Measurements from ENCODE around the gene TSR3. TPM values are rescaled to one million over a fixed set of nuclear protein-coding genes. Genes with fewer than 3 reads are reported as not detected.

The TSR3 gene
- total and polyA plus RNA-seq, 4 donors: 28.9 to 92.1 (median 73.3) TPM

DNA sequence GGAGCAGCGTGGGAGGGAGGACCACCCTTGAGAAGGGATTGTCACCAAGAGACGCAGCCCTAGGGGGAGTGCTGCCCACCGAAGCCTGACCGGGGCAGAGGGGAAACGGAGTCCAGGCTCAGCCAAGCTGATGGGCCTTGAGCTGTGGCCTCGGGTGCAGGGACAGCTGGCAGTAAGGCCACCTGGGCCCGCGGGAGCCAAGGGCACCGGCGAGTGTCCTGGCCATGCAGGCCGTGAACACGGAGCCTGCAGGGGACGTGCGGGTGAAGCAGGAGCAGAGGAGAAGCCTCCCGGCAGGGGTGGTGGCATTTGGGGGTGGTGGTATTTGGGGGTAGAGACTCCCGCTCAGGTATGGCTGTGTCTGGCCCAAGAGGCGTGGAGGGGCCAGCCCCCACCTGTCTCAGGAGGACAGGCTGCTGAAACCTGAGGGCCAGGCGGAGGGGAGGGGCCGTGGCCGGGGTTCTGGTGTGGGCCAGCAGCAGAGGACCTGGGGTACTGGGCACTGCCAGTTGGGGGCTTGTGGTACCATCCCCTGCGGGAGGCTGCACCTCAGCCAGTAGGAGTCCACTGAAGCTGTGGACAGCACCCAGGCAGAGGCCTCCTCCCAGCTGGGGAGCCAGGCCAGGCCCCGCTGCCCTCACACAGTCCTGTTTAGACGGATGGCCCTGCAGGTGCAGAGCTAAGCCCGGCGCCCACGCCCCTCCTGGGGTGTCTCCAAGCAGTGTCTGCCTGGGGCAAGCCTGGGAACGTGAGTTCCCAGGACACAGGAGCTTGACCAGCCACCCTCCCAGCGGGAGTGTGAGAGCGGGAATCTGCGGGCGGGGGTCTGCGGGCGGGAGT is 4.6 kb upstream of the TSR3 start:
- Histone ChIP-seq H3K9me3 (ENCODE audit: control insufficient read depth, insufficient read depth, low read length) (no peaks in the 10 kb centered on the region), H3K36me3 (ENCODE audit: control insufficient read depth, insufficient read depth, low read length) (peaks cover 61% of the 10 kb centered on the region), H3K4me1 (ENCODE audit: control insufficient read depth, insufficient read depth, low read length) (peaks cover 5% of the 10 kb centered on the region), H3K27ac (ENCODE audit: low read depth, low read length) (no peak overlapping the region), H3K27me3 (ENCODE audit: control insufficient read depth, insufficient read depth, low read length) (no peaks in the 10 kb centered on the region), H3K4me3 (ENCODE audit: low read depth, low read length) (no peak overlapping the region)
- DNase-seq (ENCODE audit: low read depth in 4 of 6, low spot score in 6 of 6): no peak
- WGBS (ENCODE audit: insufficient coverage): 82% methylated on average over 32 of the region's 33 CpGs

DNA sequence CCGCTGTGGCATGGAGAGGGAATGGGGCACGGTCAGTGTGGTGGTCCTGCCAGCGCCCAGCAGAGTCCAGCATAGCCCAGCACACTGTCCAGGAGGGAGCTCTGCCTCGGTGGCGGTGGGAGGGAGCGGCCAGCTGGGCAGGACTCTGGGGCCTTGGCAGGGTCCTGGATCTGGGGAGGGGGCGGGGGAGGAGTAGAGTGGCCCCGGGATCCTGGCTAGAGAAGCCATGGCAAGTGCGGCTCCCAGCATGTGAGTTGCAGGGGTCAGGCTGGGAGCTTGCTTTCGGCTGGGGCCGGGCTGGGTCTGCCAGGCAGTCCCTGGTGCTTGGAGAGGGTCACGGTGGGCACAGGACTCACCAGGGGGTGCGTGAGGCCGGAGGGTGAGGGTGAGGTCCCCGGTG is 3.9 kb upstream of the TSR3 start:
- Histone ChIP-seq H3K27me3 (ENCODE audit: control insufficient read depth, insufficient read depth, low read length) (no peaks in the 10 kb centered on the region), H3K4me1 (ENCODE audit: control insufficient read depth, insufficient read depth, low read length) (peaks cover 12% of the 10 kb centered on the region), H3K4me3 (ENCODE audit: low read depth, low read length) (no peak overlapping the region), H3K27ac (ENCODE audit: low read depth, low read length) (no peak overlapping the region), H3K36me3 (ENCODE audit: control insufficient read depth, insufficient read depth, low read length) (peaks cover 57% of the 10 kb centered on the region), H3K9me3 (ENCODE audit: control insufficient read depth, insufficient read depth, low read length) (no peaks in the 10 kb centered on the region)
- DNase-seq (ENCODE audit: low read depth in 4 of 6, low spot score in 6 of 6): no peak
- WGBS (ENCODE audit: insufficient coverage): 85% methylated on average over 15 of the region's 15 CpGs

DNA sequence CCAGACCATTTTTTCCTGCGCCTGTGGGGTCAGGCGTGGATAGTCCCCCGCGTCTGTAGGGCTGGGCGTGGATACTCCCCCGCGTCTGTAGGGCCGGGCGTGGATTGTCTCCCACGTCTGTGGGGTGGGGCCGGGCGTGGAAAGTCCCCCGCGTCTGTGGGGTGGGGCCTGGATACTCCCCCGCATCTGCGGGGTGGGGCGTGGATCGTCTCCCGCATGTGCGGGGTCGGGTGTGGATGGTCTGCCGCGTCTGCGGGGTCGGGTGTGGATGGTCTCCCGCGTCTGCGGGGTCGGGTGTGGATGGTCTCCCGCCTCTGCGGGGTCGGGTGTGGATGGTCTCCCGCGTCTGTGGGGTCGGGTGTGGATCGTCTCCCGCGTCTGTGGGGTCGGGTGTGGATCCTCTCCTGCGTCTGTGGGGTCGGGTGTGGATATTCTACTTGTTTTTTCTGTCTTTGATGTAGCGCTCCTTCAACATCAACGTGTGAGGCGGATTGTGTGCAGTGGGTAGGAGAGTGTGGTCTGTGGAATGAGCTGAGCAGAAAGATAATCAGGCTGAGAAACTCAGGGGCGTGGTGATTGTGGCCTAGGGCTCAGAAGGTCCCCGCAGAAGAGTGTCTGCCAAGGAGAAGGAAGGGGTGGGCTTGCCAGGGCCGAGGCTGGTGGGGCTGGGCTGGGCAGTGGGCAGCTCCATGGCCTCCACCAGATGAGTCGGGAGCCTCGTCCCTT is 3.3 kb upstream of the TSR3 start:
- no peaks in the 10 kb centered on the region for H3K9me3 ChIP-seq (ENCODE audit: control insufficient read depth, insufficient read depth, low read length)
- peaks cover 18% of the 10 kb centered on the region for H3K4me1 ChIP-seq (ENCODE audit: control insufficient read depth, insufficient read depth, low read length)
- peaks cover 58% of the 10 kb centered on the region for H3K36me3 ChIP-seq (ENCODE audit: control insufficient read depth, insufficient read depth, low read length)
- H3K4me3 ChIP-seq (ENCODE audit: low read depth, low read length): no peak overlapping the region
- H3K27ac ChIP-seq (ENCODE audit: low read depth, low read length): no peak overlapping the region
- no peaks in the 10 kb centered on the region for H3K27me3 ChIP-seq (ENCODE audit: control insufficient read depth, insufficient read depth, low read length)
- WGBS (ENCODE audit: insufficient coverage): 90% methylated on average over 49 of the region's 49 CpGs
- no peak for DNase-seq (ENCODE audit: low read depth in 4 of 6, low spot score in 6 of 6)

DNA sequence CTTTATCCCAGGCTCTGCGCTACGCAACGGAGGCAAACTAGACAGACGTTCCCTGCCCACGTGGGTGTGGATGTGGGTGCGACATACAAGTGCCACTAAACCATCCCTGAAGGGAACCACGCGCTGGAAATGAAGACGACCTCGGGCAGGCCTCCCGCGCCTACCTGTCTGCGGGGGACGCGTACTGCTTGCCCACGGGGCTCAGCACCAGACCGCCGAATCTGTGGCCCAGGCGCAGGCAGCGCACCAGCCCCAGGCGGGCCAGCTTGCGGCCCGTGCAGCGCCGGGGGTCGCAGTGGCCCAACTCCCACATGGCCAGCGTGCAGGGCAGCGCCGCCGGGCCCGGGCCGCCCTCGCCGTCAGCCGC is 480 bp downstream of the TSR3 start:
- WGBS (ENCODE audit: insufficient coverage): 1% methylated on average over 35 of the region's 35 CpGs
- Histone ChIP-seq H3K4me1 (ENCODE audit: control insufficient read depth, insufficient read depth, low read length) (peaks cover 22% of the 10 kb centered on the region), H3K4me3 (ENCODE audit: low read depth, low read length) (peak overlapping the region; percentile 53), H3K27me3 (ENCODE audit: control insufficient read depth, insufficient read depth, low read length) (no peaks in the 10 kb centered on the region), H3K27ac (ENCODE audit: low read depth, low read length) (no peak overlapping the region), H3K9me3 (ENCODE audit: control insufficient read depth, insufficient read depth, low read length) (no peaks in the 10 kb centered on the region), H3K36me3 (ENCODE audit: control insufficient read depth, insufficient read depth, low read length) (peaks cover 70% of the 10 kb centered on the region)
- DNase-seq (ENCODE audit: low read depth in 4 of 6, low spot score in 6 of 6): no peak

DNA sequence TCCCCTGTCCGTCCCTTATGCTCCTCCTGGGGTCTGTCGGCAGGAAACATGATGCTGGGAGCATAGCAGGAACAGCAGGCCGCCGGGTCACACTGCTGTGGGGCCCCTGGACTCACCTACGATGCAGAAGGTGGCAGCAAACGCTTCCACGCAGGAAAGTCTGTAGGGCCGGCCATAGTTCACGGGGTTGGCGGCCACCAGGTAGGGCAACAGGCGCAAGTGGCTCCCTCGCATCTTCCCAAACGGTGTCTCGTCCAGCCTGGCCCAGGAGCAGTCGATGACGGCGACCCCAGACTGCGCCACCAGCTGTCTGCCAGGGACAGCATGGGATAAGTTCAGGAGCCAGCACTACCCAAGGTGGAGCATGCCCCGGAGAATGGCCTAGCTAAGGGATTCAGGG is 987 bp downstream of the TSR3 start:
- 88% methylated on average over 19 of the region's 19 CpGs for WGBS (ENCODE audit: insufficient coverage)
- H3K9me3 ChIP-seq (ENCODE audit: control insufficient read depth, insufficient read depth, low read length): no peaks in the 10 kb centered on the region
- no peak overlapping the region for H3K27ac ChIP-seq (ENCODE audit: low read depth, low read length)

DNA sequence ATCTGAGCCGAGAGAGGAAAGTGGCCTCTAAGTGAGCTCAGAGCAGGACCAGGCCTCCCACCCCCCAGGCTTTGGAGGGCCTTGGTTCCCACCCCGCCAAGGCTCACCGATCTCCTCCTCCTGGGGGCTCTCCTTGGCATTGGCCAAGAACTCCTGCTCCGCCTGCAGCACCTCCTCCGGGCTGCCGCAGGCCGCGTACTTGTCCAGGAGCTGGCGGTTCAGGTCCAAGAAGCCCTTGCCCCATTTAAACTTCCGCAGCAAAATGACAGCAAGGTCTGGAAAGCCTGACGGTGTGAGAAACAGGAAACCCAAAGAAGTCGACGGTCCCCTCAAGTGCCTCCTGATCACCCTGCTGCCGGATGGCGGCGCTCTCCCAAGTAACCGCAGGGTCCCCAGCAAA is 1.7 kb downstream of the TSR3 start:
- Histone ChIP-seq H3K36me3 (ENCODE audit: control insufficient read depth, insufficient read depth, low read length) (peaks cover 69% of the 10 kb centered on the region), H3K4me3 (ENCODE audit: low read depth, low read length) (no peak overlapping the region), H3K27ac (ENCODE audit: low read depth, low read length) (no peak overlapping the region), H3K27me3 (ENCODE audit: control insufficient read depth, insufficient read depth, low read length) (no peaks in the 10 kb centered on the region), H3K9me3 (ENCODE audit: control insufficient read depth, insufficient read depth, low read length) (no peaks in the 10 kb centered on the region), H3K4me1 (ENCODE audit: control insufficient read depth, insufficient read depth, low read length) (peaks cover 22% of the 10 kb centered on the region)
- WGBS (ENCODE audit: insufficient coverage): 94% methylated on average over 17 of the region's 17 CpGs
- no peak for DNase-seq (ENCODE audit: low read depth in 4 of 6, low spot score in 6 of 6)

More for the DNA sequence above, 987 bp downstream of the TSR3 start:
- Histone ChIP-seq H3K36me3 (ENCODE audit: control insufficient read depth, insufficient read depth, low read length) (peaks cover 70% of the 10 kb centered on the region), H3K4me1 (ENCODE audit: control insufficient read depth, insufficient read depth, low read length) (peaks cover 22% of the 10 kb centered on the region), H3K4me3 (ENCODE audit: low read depth, low read length) (peak overlapping the region; percentile 53), H3K27me3 (ENCODE audit: control insufficient read depth, insufficient read depth, low read length) (no peaks in the 10 kb centered on the region)
- no peak for DNase-seq (ENCODE audit: low read depth in 4 of 6, low spot score in 6 of 6)

DNA sequence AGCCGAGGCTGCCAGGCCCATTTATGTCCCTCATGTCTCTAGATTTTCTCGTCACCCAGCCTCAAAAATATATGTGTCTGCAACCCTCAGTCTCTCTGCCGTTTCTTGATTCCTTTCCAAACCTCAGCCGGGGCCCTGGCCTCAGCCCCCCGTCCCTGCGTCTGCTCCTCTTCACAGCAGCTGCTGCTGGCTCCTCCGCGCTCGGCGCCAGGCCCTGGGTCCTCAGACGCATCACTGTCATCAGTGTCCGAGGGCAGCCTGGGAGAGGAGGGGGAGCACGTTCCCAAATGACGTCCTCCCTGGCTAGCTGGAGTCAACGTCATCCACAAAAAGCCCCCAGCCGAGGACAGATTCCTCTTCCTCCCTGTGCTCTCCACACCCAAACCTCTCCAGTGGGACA is 2.3 kb downstream of the TSR3 start:
- Histone ChIP-seq H3K4me1 (ENCODE audit: control insufficient read depth, insufficient read depth, low read length) (peaks cover 22% of the 10 kb centered on the region), H3K27me3 (ENCODE audit: control insufficient read depth, insufficient read depth, low read length) (no peaks in the 10 kb centered on the region), H3K27ac (ENCODE audit: low read depth, low read length) (no peak overlapping the region), H3K36me3 (ENCODE audit: control insufficient read depth, insufficient read depth, low read length) (peaks cover 71% of the 10 kb centered on the region), H3K9me3 (ENCODE audit: control insufficient read depth, insufficient read depth, low read length) (no peaks in the 10 kb centered on the region), H3K4me3 (ENCODE audit: low read depth, low read length) (no peak overlapping the region)
- WGBS (ENCODE audit: insufficient coverage): 69% methylated on average over 9 of the region's 16 CpGs
- DNase-seq (ENCODE audit: low read depth in 4 of 6, low spot score in 6 of 6): no peak

DNA sequence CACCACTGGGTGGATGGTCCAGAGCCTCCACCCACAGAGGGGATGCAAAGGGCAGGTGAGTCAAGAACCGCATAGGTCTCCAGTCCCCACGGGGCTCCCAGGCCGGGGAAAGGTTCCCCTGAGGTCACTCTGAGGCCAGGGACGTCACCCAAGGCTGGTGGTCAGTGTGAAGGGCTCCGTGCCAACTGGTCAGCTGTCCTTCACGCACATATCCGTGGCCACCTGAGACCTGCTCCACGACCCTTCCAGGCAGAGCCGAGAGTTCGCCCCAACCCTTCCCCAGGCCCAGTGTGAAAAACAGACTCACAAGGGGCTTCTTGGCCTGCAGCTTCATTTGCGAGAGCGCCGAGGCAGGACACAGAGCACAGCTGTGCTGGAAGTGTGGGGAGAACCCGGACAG is 2.8 kb downstream of the TSR3 start:
- Histone ChIP-seq H3K4me1 (ENCODE audit: control insufficient read depth, insufficient read depth, low read length) (peaks cover 22% of the 10 kb centered on the region), H3K27me3 (ENCODE audit: control insufficient read depth, insufficient read depth, low read length) (no peaks in the 10 kb centered on the region), H3K4me3 (ENCODE audit: low read depth, low read length) (no peak overlapping the region), H3K36me3 (ENCODE audit: control insufficient read depth, insufficient read depth, low read length) (peaks cover 71% of the 10 kb centered on the region), H3K9me3 (ENCODE audit: control insufficient read depth, insufficient read depth, low read length) (no peaks in the 10 kb centered on the region), H3K27ac (ENCODE audit: low read depth, low read length) (no peak overlapping the region)
- no peak for DNase-seq (ENCODE audit: low read depth in 4 of 6, low spot score in 6 of 6)
- 86% methylated on average over 12 of the region's 14 CpGs for WGBS (ENCODE audit: insufficient coverage)

DNA sequence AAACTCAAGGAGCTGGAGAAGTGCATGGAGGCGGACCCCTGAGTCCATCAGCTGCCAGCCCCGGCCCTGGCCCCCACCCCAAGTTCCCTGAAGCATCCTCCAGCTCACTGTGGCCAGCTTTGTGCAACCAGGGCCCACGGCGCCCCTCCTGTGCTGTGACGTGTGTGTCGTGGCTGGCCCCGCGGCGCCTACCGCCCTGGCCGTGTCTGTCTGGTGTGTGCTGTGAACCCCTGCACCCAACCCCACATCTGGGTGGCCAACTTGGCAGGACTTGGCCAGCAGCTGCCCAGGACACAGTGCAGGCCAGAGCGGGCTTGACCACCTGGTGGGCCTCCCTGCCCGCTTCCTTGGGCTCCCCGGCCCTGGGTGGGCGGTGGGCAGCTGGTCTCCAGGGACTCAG is 3.2 kb downstream of the TSR3 start:
- Histone ChIP-seq H3K4me3 (ENCODE audit: low read depth, low read length) (no peak overlapping the region), H3K27ac (ENCODE audit: low read depth, low read length) (no peak overlapping the region), H3K36me3 (ENCODE audit: control insufficient read depth, insufficient read depth, low read length) (peaks cover 73% of the 10 kb centered on the region), H3K4me1 (ENCODE audit: control insufficient read depth, insufficient read depth, low read length) (peaks cover 25% of the 10 kb centered on the region), H3K27me3 (ENCODE audit: control insufficient read depth, insufficient read depth, low read length) (no peaks in the 10 kb centered on the region), H3K9me3 (ENCODE audit: control insufficient read depth, insufficient read depth, low read length) (no peaks in the 10 kb centered on the region)
- 93% methylated on average over 15 of the region's 15 CpGs for WGBS (ENCODE audit: insufficient coverage)
- no peak for DNase-seq (ENCODE audit: low read depth in 4 of 6, low spot score in 6 of 6)

DNA sequence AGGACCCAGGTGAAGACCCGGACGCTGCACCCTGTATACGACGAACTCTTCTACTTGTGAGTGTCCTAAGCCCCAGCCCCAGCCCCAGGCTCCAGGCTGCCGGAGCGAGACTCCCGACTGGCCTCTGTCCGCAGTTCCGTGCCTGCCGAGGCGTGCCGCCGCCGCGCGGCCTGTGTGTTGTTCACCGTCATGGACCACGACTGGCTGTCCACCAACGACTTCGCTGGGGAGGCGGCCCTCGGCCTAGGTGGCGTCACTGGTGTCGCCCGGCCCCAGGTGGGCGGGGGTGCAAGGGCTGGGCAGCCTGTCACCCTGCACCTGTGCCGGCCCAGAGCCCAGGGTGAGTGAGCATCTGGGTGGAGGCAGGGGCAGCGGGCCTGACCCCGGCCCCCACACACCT is 3.7 kb downstream of the TSR3 start:
- peaks cover 29% of the 10 kb centered on the region for H3K4me1 ChIP-seq (ENCODE audit: control insufficient read depth, insufficient read depth, low read length)
- H3K9me3 ChIP-seq (ENCODE audit: control insufficient read depth, insufficient read depth, low read length): no peaks in the 10 kb centered on the region
- no peak overlapping the region for H3K27ac ChIP-seq (ENCODE audit: low read depth, low read length)
- peaks cover 78% of the 10 kb centered on the region for H3K36me3 ChIP-seq (ENCODE audit: control insufficient read depth, insufficient read depth, low read length)
- H3K4me3 ChIP-seq (ENCODE audit: low read depth, low read length): no peak overlapping the region
- 88% methylated on average over 29 of the region's 29 CpGs for WGBS (ENCODE audit: insufficient coverage)
- H3K27me3 ChIP-seq (ENCODE audit: control insufficient read depth, insufficient read depth, low read length): no peaks in the 10 kb centered on the region
- no peak for DNase-seq (ENCODE audit: low read depth in 4 of 6, low spot score in 6 of 6)

Data from spinal cord (tissue), 10 donors.